ENCODE data around the gene CR1.

DNA sequence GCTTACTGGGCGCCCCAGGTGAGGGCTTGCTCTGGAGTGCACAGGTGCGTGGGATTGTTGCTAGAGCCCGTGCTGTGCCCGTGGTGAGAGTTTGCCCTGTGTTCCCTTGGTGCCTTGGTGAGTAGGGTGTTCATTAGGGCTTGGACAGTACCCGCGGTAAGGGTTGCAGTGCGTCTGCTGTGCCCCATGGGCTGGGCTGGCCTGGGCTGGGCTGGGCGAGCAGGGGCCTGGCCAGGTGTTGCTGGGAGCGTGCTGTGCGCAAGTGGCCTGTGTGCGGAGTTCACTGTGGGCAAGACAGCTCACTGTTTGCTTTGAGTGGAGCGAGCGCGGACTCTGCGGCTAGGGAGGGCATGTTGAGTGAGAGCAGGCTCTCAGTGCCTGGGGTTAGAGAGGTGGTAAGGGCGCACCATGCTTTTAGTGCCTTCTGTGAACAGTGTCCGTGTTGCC lies 149.7 kb downstream of the CR1 start:
- TF ChIP-seq, protein P1, sequence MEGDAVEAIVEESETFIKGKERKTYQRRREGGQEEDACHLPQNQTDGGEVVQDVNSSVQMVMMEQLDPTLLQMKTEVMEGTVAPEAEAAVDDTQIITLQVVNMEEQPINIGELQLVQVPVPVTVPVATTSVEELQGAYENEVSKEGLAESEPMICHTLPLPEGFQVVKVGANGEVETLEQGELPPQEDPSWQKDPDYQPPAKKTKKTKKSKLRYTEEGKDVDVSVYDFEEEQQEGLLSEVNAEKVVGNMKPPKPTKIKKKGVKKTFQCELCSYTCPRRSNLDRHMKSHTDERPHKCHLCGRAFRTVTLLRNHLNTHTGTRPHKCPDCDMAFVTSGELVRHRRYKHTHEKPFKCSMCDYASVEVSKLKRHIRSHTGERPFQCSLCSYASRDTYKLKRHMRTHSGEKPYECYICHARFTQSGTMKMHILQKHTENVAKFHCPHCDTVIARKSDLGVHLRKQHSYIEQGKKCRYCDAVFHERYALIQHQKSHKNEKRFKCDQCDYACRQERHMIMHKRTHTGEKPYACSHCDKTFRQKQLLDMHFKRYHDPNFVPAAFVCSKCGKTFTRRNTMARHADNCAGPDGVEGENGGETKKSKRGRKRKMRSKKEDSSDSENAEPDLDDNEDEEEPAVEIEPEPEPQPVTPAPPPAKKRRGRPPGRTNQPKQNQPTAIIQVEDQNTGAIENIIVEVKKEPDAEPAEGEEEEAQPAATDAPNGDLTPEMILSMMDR (IDR thresholded peaks at IDR 0.05; ENCODE audit: poor library complexity) = no peak
- no peak for TF ChIP-seq EZH2 (IDR thresholded peaks at IDR 0.05; ENCODE audit: borderline replicate concordance)

Data from hepatocyte (in vitro differentiated cells).